Gastroesophageal sphincter (tissue), 4 donors: Measurements from ENCODE around the gene MUC20. TPM values are rescaled to one million over a fixed set of nuclear protein-coding genes. Genes with fewer than 3 reads are reported as not detected.

Experiments
- ATAC-seq: fragments of 150-250 bp; one replicate; pipeline ENCODE4 v1.9.1; 2016; ENCODE audit warnings: mild to moderate bottlenecking, moderate library complexity
- H3K27ac ChIP-seq, 4 donors: fragments of 200-600 bp; sonication (generic) in 3 of 4; 1 replicate in 3 of 4; 2 replicates in 1 of 4; pipeline ENCODE4 v1.5.1; 2016 to 2019
- H3K27me3 ChIP-seq: fragments of 200-600 bp; sonication (generic); one replicate; pipeline ENCODE4 v1.5.1; 2019
- H3K36me3 ChIP-seq, 2 donors: fragments of 200-600 bp; sonication (generic); one replicate each; pipeline ENCODE4 v1.5.1; 2019; ENCODE audit warnings: control low read depth in 1 of 2
- H3K4me1 ChIP-seq, 3 donors: fragments of 200-600 bp; sonication (generic); 1 replicate in 2 of 3; 2 replicates in 1 of 3; pipeline ENCODE4 v1.5.1; 2016 to 2019; ENCODE audit warnings: control low read depth in 2 of 3
- H3K4me3 ChIP-seq, 2 donors: fragments of 200-600 bp; sonication (generic); one replicate each; pipeline ENCODE4 v1.5.1; 2019; ENCODE audit warnings: mild to moderate bottlenecking in 1 of 2, moderate library complexity in 1 of 2
- H3K9me3 ChIP-seq, 3 donors: fragments of 200-600 bp; sonication (generic); one replicate each; pipeline ENCODE4 v1.5.1; 2017 to 2019; ENCODE audit warnings: control low read depth in 2 of 3
- EP300 ChIP-seq: sonication (generic); formaldehyde crosslinking; IDR thresholded peaks from one replicate; pipeline ENCODE4 v1.6.1; 2017; ENCODE audit warnings: antibody characterized with exemption, mild to moderate bottlenecking
- POLR2A ChIP-seq, 2 donors: fragments of 450-650 bp; IDR thresholded peaks; one replicate each; pipeline ENCODE4 v1.6.1; 2017; ENCODE audit warnings: antibody characterized with exemption in 2 of 2, mild to moderate bottlenecking in 2 of 2, moderate library complexity in 1 of 2
- POLR2AphosphoS5 ChIP-seq: sonication (generic); formaldehyde crosslinking; IDR thresholded peaks from one replicate; pipeline ENCODE4 v1.6.1; 2017; ENCODE audit warnings: antibody characterized with exemption
- WGBS, 2 donors: methylation state at CpG; one replicate each; pipeline ENCODE4 v1.1.5; 2018; ENCODE audit warnings: low coverage in 1 of 2; 5-methylcytosine and 5-hydroxymethylcytosine counted together
- total RNA-seq, 4 donors: library from RNA; depleted of rRNA; stranded (reverse); fragments of >200 nt; gene quantifications; one replicate each; pipeline ENCODE4 v1.1.0, GENCODE V29; 2016
- TF ChIP-seq, protein P1 (sequence below), 4 experiments: fragments of 200-600 bp in 2 of 4; fragments of 450-650 bp in 2 of 4; sonication (generic) in 1 of 4; IDR thresholded peaks; one replicate each; pipeline ENCODE4 v1.5.1; 2017 to 2019; ENCODE audit warnings: antibody characterized with exemption in 4 of 4, mild to moderate bottlenecking in 2 of 4, moderate library complexity in 2 of 4

The MUC20 gene
- total RNA-seq, 4 donors from 2014 or later: 2.0 to 7.7 (median 4.8) TPM

DNA sequence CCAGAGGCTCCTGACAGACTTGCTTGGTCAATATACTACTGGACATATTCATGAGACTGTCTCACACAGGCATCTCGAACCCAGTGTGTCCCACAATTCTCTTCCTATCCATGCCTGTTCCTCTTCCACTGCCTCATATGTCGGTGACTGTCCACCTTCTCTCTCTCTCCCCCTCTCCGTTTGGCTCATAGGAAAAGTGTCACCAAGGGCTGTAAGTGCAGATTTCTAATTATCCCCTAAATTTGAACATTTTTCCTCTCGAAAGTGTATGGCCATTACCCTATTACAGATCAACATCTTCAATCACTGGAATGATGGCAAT lies 22.5 kb upstream of the MUC20 start:
- ATAC-seq: peak; percentile 13
- Histone ChIP-seq H3K36me3 (peaks cover 0 to 53% of the 10 kb centered on the region in 2 donors), H3K27ac (peak overlapping the region in 2 of 4 donors; percentile 6 to 7), H3K27me3 (no peaks in the 10 kb centered on the region), H3K4me3 (no peak overlapping the region), H3K4me1 (peaks cover 0 to 10% (median 0%) of the 10 kb centered on the region in 3 donors), H3K9me3 (no peaks in the 10 kb centered on the region)
- TF ChIP-seq EP300 (no peak), POLR2A (IDR thresholded peaks at IDR 0.05) (no peak), POLR2AphosphoS5 (no peak)
- TF ChIP-seq, protein P1, sequence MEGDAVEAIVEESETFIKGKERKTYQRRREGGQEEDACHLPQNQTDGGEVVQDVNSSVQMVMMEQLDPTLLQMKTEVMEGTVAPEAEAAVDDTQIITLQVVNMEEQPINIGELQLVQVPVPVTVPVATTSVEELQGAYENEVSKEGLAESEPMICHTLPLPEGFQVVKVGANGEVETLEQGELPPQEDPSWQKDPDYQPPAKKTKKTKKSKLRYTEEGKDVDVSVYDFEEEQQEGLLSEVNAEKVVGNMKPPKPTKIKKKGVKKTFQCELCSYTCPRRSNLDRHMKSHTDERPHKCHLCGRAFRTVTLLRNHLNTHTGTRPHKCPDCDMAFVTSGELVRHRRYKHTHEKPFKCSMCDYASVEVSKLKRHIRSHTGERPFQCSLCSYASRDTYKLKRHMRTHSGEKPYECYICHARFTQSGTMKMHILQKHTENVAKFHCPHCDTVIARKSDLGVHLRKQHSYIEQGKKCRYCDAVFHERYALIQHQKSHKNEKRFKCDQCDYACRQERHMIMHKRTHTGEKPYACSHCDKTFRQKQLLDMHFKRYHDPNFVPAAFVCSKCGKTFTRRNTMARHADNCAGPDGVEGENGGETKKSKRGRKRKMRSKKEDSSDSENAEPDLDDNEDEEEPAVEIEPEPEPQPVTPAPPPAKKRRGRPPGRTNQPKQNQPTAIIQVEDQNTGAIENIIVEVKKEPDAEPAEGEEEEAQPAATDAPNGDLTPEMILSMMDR (IDR thresholded peaks at IDR 0.05): no peak
- WGBS, 2 donors: 84 to 86% methylated on average over 3 to 4 of the region's 4 CpGs

DNA sequence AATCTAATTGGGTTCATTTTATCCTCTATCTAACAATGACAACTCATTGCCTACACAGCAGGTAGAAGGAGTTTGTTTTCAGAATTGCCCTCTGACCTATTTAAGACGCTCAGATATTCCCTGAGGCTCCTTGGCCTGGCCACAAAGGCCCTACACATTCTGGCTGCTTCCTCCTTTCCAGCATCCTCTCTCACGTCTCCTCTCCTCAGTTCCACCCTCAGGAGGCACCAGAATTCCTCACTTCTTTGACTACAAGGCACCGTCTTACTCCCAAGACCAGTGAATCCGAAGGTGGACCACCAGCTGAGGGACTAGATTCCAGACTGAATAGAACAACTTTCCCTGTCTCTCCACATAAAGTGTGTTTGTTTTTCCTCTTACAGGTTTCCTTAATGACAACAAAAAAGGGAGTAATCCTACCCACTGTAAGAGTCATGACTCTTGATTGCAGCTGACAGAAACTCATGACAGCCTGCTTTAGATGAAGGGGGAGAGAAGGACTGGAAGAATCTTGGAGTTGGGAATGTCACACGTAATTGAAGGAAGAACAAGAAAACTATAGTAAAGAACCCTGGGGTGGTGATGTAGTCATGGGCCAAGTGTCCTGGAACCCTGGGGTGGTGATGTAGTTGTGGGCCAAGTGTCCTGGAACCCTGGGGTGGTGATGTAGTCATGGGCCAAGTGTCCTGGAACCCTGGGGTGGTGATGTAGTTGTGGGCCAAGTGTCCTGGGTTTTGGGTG lies 22.0 kb upstream of the MUC20 start:
- WGBS, 2 donors: 65 to 90% methylated on average over 2 to 5 of the region's 5 CpGs
- no peak for TF ChIP-seq POLR2A (IDR thresholded peaks at IDR 0.05)
- no peak for TF ChIP-seq EP300
- TF ChIP-seq POLR2AphosphoS5: no peak
- TF ChIP-seq, protein P1 (IDR thresholded peaks at IDR 0.05): no peak
- H3K4me3 ChIP-seq: no peak overlapping the region
- H3K27me3 ChIP-seq: no peaks in the 10 kb centered on the region
- H3K9me3 ChIP-seq: no peaks in the 10 kb centered on the region
- ATAC-seq: no peak
- H3K36me3 ChIP-seq: peaks cover 0 to 48% of the 10 kb centered on the region in 2 donors
- no peak overlapping the region for H3K27ac ChIP-seq
- H3K4me1 ChIP-seq: peaks cover 0 to 10% (median 0%) of the 10 kb centered on the region in 3 donors

DNA sequence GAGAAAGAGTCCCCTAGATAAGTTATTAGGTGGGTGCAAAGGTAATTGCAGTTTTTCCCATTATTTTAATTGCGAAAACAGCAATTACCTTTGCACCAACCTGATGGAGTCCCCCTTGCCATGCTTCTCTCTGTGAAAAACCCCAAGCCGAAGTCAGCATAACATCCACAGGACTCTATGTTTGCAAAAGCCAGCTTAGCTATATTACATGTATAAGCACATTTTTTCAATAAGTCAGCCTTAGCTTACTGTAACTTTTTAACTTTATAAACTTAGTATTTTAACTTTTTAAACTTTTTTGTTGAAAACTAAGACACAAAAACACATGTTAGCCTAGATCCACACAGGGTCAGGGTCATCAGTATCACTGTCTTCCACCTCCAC lies 21.4 kb upstream of the MUC20 start:
- Histone ChIP-seq H3K4me1 (peaks cover 0 to 10% (median 0%) of the 10 kb centered on the region in 3 donors), H3K36me3 (peaks cover 0 to 42% of the 10 kb centered on the region in 2 donors), H3K9me3 (no peaks in the 10 kb centered on the region), H3K27ac (no peak overlapping the region), H3K27me3 (no peaks in the 10 kb centered on the region), H3K4me3 (no peak overlapping the region)
- ATAC-seq: no peak
- WGBS, 2 donors: 84 to 94% methylated on average over 2 of the region's 2 CpGs
- no peak for TF ChIP-seq POLR2A (IDR thresholded peaks at IDR 0.05)
- TF ChIP-seq, protein P1 (IDR thresholded peaks at IDR 0.05): no peak
- TF ChIP-seq POLR2AphosphoS5: no peak
- TF ChIP-seq EP300: no peak

DNA sequence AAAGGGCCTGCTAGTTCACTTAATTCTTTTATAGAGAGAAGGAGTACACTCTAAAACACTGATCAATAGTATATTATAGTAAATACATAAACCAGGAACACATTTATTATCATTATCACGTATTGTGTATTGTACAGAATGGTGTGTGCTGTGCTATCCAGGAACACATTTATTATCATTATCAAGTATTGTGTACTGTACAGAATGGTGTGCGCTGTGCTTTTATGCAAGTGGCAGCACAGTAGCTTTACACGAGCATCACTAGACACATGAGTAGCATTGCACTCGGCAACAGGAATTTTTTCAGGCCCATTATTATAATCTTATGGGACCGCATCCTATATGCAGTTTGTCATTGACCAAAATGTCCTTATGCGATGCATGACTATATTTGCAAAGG lies 20.9 kb upstream of the MUC20 start:
- Histone ChIP-seq H3K27me3 (no peaks in the 10 kb centered on the region), H3K4me1 (peaks cover 0 to 10% (median 0%) of the 10 kb centered on the region in 3 donors), H3K27ac (no peak overlapping the region), H3K4me3 (no peak overlapping the region), H3K9me3 (no peaks in the 10 kb centered on the region), H3K36me3 (peaks cover 0 to 38% of the 10 kb centered on the region in 2 donors)
- no peak for ATAC-seq
- TF ChIP-seq, protein P1 (IDR thresholded peaks at IDR 0.05): no peak
- TF ChIP-seq EP300: no peak
- no peak for TF ChIP-seq POLR2A (IDR thresholded peaks at IDR 0.05)
- TF ChIP-seq POLR2AphosphoS5: no peak
- 57 to 93% methylated on average over 5 to 6 of the region's 6 CpGs for WGBS, 2 donors

DNA sequence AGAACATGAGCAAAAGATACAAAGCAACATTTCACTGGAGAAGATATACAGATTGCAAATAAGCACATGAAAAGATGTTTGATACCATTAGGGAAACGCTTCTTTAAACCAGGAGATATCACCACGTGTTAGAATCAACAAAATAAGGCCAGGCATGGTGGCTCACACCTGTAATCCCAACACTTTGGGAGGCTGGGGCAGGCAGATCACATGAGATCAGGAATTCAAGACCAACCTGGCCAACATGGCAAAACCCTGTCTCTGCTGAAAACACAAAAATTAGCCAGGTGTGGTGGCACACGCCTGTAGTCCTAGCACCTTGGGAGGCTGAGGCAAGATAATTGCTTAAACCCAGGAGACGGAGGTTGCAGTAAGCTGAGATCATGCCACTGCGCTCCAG lies 20.5 kb upstream of the MUC20 start:
- no peaks in the 10 kb centered on the region for H3K9me3 ChIP-seq
- TF ChIP-seq, protein P1 (IDR thresholded peaks at IDR 0.05): no peak
- TF ChIP-seq POLR2AphosphoS5 (no peak), EP300 (no peak), POLR2A (IDR thresholded peaks at IDR 0.05) (no peak)
- no peak overlapping the region for H3K27ac ChIP-seq
- no peak for ATAC-seq
- WGBS, 2 donors: 57 to 59% methylated on average over 1 to 5 of the region's 5 CpGs
- H3K36me3 ChIP-seq: peaks cover 0 to 33% of the 10 kb centered on the region in 2 donors
- no peak overlapping the region for H3K4me3 ChIP-seq
- no peaks in the 10 kb centered on the region for H3K27me3 ChIP-seq
- peaks cover 0 to 10% (median 0%) of the 10 kb centered on the region in 3 donors for H3K4me1 ChIP-seq
